ENCODE data around the gene NANS.

DNA sequence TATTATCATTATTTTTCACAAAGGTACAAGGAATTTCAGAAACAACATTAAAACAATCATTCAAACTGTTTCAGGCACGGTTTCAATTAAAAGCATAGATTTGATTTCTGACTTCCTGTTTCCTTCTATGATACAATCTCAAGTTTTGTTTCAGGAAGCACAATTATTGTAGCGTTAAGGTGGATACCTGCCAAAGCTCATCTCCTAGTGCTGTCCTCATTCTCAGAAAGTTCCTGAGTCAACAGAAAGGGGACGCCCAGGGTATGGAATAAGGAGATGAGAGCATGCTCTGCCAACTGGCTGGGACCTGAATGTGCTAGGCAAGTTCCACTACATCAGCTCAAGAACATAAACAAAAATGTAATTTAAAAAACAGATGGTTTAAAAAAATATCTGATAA is 64.5 kb downstream of the NANS start:
- TF ChIP-seq EP300 (IDR thresholded peaks at IDR 0.05): no peak
- TF ChIP-seq POLR2A (IDR thresholded peaks at IDR 0.05): no peak

All from tibial nerve (tissue), 3 donors.